Colonic mucosa (tissue), 4 donors: ENCODE measurements around the gene SLC26A11. TPM values are rescaled to one million over a fixed set of nuclear protein-coding genes. Genes with fewer than 3 reads are reported as not detected.

Experiments used
- DNase-seq: peaks from one replicate; pipeline ENCODE4 v3.0.0-alpha.2; 2020
- H3K27ac ChIP-seq: fragments of 200-600 bp; one replicate; pipeline ENCODE4 v1.8.0; 2021
- H3K27me3 ChIP-seq: fragments of 200-600 bp; one replicate; pipeline ENCODE4 v1.8.0; 2021
- H3K36me3 ChIP-seq: fragments of 200-600 bp; one replicate; pipeline ENCODE4 v1.8.0; 2021
- H3K4me1 ChIP-seq: fragments of 200-600 bp; one replicate; pipeline ENCODE4 v1.8.0; 2021; ENCODE audit warnings: mild to moderate bottlenecking
- H3K4me3 ChIP-seq: fragments of 200-600 bp; one replicate; pipeline ENCODE4 v1.8.0; 2021
- H3K9ac ChIP-seq, 2 donors: one replicate each; pipeline ENCODE4 v1.7.0; 2013; ENCODE audit warnings: control low read depth in 2 of 2, low read depth in 2 of 2, low read length in 2 of 2
- H3K9me3 ChIP-seq: fragments of 200-600 bp; one replicate; pipeline ENCODE4 v1.8.0; 2021
- CTCF ChIP-seq: fragments of 200-600 bp; IDR thresholded peaks from one replicate; pipeline ENCODE4 v1.8.0; 2022; ENCODE audit warnings: antibody characterized with exemption, mild to moderate bottlenecking
- intact Hi-C: fragments of 100-400 bp; cut with DNase I; formaldehyde crosslinking; loops from one replicate; pipeline ENCODE4 v1.14.1; 2022
- total RNA-seq, 2 donors: library from RNA; stranded (reverse); fragmentation: NEBNext Ultra II Directional in 1 of 2; extraction: Animal tissue kit (Norgen Biotek cat#: 25700) in 1 of 2; gene quantifications; one replicate each; pipeline ENCODE4 v1.2.1, GENCODE V29; 2021
- donor health status: healthy.
- donor health status: DM: no; HTN: no; CAD: no.
- donor health status: DM: no; HTN: no; CAD: no.

Gene SLC26A11
- total RNA-seq, 2 donors from 2014 or later: 8.0 to 9.3 TPM

DNA sequence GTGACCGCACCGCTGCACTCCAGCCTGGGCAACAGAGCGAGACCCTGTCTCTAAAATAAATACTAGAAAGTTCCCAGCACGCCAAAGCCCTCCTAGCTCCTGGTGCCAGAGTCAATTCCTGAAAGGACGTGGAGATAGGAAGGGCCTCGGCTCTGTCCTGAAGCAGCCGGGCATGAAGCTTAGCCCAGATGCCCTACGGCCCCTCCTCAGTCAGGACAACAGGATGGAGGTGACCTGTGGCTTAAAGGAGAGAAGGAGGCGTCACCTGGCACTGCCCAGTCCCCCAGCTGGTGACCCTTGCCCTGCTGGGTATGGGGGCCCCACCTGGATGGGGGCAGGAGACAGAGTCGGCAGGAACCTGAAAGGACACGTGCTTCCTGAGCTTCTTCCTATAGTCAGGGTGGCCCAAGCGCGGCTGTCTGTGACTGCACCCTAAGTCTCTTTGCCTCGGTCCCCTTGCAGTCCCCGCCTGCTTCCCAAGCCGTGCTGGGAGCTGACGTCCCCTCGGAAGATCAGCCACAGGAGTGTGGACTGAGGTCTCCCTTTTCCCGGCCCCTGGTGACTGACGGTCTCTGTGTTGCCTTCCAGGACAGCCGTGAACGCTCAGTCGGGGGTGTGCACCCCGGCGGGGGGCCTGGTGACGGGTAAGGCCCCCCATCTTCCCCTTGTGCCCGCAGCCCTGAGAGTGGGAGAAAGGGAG lies 25.5 kb downstream of the SLC26A11 start:
- DNase-seq: no peak
- no peaks in the 10 kb centered on the region for H3K36me3 ChIP-seq
- H3K27me3 ChIP-seq: no peaks in the 10 kb centered on the region
- H3K9me3 ChIP-seq: no peaks in the 10 kb centered on the region
- no peak overlapping the region for H3K27ac ChIP-seq
- intact Hi-C loops: no loop called here
- no peak overlapping the region for H3K9ac ChIP-seq
- no peaks in the 10 kb centered on the region for H3K4me1 ChIP-seq
- TF ChIP-seq CTCF: no peak
- no peak overlapping the region for H3K4me3 ChIP-seq

DNA sequence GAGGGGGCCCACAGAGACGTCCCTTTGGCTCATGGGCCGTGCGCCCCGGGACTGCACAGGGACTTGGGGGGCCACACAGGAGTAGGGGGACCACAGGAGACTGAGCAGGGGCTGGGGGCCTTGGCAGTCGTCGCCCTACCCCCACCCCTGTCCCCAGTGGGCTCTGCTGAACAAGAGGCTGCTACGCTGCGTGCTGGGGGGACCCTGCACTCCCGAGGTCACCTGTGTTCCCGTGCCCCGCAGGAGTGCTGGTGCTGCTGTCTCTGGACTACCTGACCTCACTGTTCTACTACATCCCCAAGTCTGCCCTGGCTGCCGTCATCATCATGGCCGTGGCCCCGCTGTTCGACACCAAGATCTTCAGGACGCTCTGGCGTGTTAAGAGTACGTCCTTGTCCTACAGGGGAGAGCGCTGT lies 26.0 kb downstream of the SLC26A11 start:
- Histone ChIP-seq H3K36me3 (no peaks in the 10 kb centered on the region), H3K9ac (no peak overlapping the region), H3K27ac (no peak overlapping the region), H3K4me3 (no peak overlapping the region), H3K9me3 (no peaks in the 10 kb centered on the region), H3K27me3 (no peaks in the 10 kb centered on the region), H3K4me1 (no peaks in the 10 kb centered on the region)
- intact Hi-C loops: no loop called here
- TF ChIP-seq CTCF: no peak
- no peak for DNase-seq

- TF ChIP-seq CTCF: no peak
- no peaks in the 10 kb centered on the region for H3K9me3 ChIP-seq
- H3K27ac ChIP-seq: no peak overlapping the region
- H3K9ac ChIP-seq: no peak overlapping the region
- DNase-seq: no peak
- no peak overlapping the region for H3K4me3 ChIP-seq
- H3K4me1 ChIP-seq: no peaks in the 10 kb centered on the region
- H3K36me3 ChIP-seq: no peaks in the 10 kb centered on the region
- intact Hi-C loops: no loop called here
- no peaks in the 10 kb centered on the region for H3K27me3 ChIP-seq
These were observed 26.5 kb downstream of the SLC26A11 start for GRCh38 chr17:80246726-80247125.

DNA sequence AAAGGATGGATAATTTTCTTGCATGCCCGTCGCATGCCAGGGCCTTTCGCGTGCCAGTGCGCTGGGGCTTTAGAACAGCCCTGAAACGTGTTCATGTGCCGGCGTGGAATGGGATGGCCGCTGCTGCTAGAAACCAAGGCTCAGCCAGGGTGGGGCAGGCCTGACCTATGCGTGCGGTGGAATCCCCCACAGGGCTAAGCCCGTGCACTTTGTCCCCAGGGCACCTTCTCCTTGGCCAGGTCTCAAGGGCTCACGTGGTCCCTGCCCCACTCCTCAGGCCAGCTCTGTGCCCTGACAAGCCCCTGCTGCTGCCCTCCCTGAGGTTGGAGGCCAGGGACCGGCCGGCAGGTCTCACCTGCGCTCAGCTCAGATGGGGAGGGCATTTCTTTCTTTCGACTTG lies 27.3 kb downstream of the SLC26A11 start:
- no peaks in the 10 kb centered on the region for H3K4me1 ChIP-seq
- H3K4me3 ChIP-seq: no peak overlapping the region
- no peaks in the 10 kb centered on the region for H3K9me3 ChIP-seq
- H3K27ac ChIP-seq: no peak overlapping the region
- no peak for TF ChIP-seq CTCF
- no peak for DNase-seq
- H3K27me3 ChIP-seq: no peaks in the 10 kb centered on the region
- H3K36me3 ChIP-seq: no peaks in the 10 kb centered on the region
- intact Hi-C loops: no loop called here
- no peak overlapping the region for H3K9ac ChIP-seq

DNA sequence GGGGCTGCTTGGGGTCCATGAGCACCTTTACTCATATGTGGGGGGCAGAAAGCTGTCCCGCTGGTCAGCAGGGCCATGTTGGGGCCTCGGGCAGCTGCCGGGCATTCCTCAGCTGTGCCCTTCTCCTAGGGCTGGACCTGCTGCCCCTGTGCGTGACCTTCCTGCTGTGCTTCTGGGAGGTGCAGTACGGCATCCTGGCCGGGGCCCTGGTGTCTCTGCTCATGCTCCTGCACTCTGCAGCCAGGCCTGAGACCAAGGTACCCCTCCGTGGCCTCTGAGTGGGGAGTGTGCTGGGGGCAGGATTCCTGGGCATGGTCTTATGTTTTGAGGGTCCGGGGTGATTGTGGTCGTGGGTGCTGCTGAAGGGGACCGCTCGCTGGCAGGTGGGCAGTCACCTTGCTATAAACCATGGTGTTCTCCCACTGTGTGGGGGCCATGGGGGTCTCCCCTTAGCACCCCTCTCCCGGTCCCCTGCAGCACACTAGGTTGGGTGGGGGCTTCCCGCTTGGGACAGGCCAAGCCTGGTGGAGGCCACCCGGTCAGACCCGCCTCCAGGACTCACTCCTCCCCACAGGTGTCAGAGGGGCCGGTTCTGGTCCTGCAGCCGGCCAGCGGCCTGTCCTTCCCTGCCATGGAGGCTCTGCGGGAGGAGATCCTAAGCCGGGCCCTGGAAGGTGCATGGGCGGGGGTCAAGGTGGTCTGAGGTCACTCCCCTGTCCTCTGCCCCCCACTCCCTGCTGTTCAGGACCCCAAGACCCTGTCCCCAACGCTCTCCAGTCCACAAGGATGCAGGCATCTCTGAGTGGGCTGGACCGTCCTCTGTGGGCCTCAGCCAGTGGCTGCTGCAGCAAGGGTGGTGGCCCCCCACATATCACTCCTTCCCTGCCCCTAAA lies 28.0 kb downstream of the SLC26A11 start:
- DNase-seq: no peak
- no peaks in the 10 kb centered on the region for H3K9me3 ChIP-seq
- no peaks in the 10 kb centered on the region for H3K36me3 ChIP-seq
- no peak overlapping the region for H3K27ac ChIP-seq
- TF ChIP-seq CTCF: no peak
- H3K9ac ChIP-seq: no peak overlapping the region
- no peaks in the 10 kb centered on the region for H3K4me1 ChIP-seq
- intact Hi-C loops: no loop called here
- H3K4me3 ChIP-seq: no peak overlapping the region
- H3K27me3 ChIP-seq: no peaks in the 10 kb centered on the region
